Stimulated activated CD8-positive, alpha-beta memory T cell treated with anti-CD3 and anti-CD28 coated beads, Interleukin-12 subunit alpha, Interleukin-12 subunit beta, amount 100 ng/mL, for 24 hours (primary cell): ENCODE measurements around the gene MMEL1.
"Not testable (repeated sequence)": the region's sequence is repeated elsewhere in the genome, so short reads cannot be mapped to it uniquely, and the experiment has no call there.

ENCODE experiments used
- DNase-seq: peaks from one replicate; pipeline ENCODE4 v3.0.0-alpha.2; 2020; ENCODE audit errors: extremely low read depth

The MMEL1 gene

GRCh38 chr1:2557482-2558400 lies 75.1 kb downstream of the MMEL1 start:
- DNase-seq = no peak

- no peak for DNase-seq
Observed at GRCh38 chr1:2556678-2557481, 75.9 kb downstream of the MMEL1 start.

- no peak for DNase-seq
Observed at GRCh38 chr1:2556277-2556677, 76.5 kb downstream of the MMEL1 start, which contains the start of gene TNFRSF14. Gene TNFRSF14, plus strand, starts transcription at chr1:2556371. Its CDS starts 294 bp downstream, at chr1:2556665.

- no peak for DNase-seq
Observed at GRCh38 chr1:2555634-2556276, 77.1 kb downstream of the MMEL1 start.

GRCh38 chr1:2554621-2555387 lies 78.0 kb downstream of the MMEL1 start:
- DNase-seq = no peak

- no peak for DNase-seq
Observed at GRCh38 chr1:2553871-2554620, 78.8 kb downstream of the MMEL1 start.

- DNase-seq = not testable (repeated sequence)
Observed at GRCh38 chr1:2553076-2553475, 79.7 kb downstream of the MMEL1 start.

- DNase-seq = no peak
Observed at GRCh38 chr1:2552189-2552588, 80.6 kb downstream of the MMEL1 start.

- not testable (repeated sequence) for DNase-seq
Observed at GRCh38 chr1:2551544-2551943, 81.3 kb downstream of the MMEL1 start.

GRCh38 chr1:2550309-2550861 lies 82.4 kb downstream of the MMEL1 start:
- DNase-seq = not testable (repeated sequence)

- DNase-seq = not testable (repeated sequence)
Observed at GRCh38 chr1:2549367-2550029, 83.3 kb downstream of the MMEL1 start.

- DNase-seq = no peak
Observed at GRCh38 chr1:2548068-2548589, 84.7 kb downstream of the MMEL1 start.

- DNase-seq = no peak
Observed at GRCh38 chr1:2547210-2548067, 85.4 kb downstream of the MMEL1 start.

- peak; percentile 61 for DNase-seq
Observed at GRCh38 chr1:2546515-2547209, 86.2 kb downstream of the MMEL1 start.

GRCh38 chr1:2545754-2546514 lies 86.9 kb downstream of the MMEL1 start:
- DNase-seq = peak; percentile 65

- DNase-seq = no peak
Observed at GRCh38 chr1:2544875-2545640, 87.8 kb downstream of the MMEL1 start.
